NCI-H146 treated with DMSO at 0.1 percent for 48 hours (cell line): ENCODE measurements around the gene MAML2.
"Not testable (repeated sequence)": the region's sequence is repeated elsewhere in the genome, so short reads cannot be mapped to it uniquely, and the experiment has no call there.

ENCODE experiments used
- DNase-seq: peaks from one replicate; lab custom pipeline; 2025; ENCODE audit not compliant: unreplicated experiment; lab: John Stamatoyannopoulos, UW

MAML2 gene

DNA sequence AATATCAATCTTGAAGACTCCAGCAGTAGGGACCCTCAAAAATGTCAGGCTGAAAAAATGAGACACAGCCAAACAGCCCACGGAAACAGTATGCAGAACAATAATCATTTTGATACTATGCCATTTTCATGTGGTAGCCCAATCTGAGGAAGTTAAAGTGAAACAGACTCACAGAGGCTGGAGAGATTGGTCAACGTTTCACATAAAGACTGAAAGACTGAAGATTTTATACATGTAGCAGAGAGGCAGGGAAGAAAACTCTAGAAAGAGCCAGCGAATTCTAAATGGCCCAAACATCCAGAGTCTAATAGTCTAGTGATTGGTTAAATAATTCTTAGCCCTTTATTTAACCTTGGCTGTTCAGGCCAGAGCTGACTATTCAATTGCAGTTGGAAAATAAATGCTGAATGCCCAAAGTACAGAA lies 49.4 kb downstream of the MAML2 start:
- no peak for DNase-seq

GRCh38 chr11:96293109-96293508 lies 49.9 kb downstream of the MAML2 start:
- no peak for DNase-seq

DNA sequence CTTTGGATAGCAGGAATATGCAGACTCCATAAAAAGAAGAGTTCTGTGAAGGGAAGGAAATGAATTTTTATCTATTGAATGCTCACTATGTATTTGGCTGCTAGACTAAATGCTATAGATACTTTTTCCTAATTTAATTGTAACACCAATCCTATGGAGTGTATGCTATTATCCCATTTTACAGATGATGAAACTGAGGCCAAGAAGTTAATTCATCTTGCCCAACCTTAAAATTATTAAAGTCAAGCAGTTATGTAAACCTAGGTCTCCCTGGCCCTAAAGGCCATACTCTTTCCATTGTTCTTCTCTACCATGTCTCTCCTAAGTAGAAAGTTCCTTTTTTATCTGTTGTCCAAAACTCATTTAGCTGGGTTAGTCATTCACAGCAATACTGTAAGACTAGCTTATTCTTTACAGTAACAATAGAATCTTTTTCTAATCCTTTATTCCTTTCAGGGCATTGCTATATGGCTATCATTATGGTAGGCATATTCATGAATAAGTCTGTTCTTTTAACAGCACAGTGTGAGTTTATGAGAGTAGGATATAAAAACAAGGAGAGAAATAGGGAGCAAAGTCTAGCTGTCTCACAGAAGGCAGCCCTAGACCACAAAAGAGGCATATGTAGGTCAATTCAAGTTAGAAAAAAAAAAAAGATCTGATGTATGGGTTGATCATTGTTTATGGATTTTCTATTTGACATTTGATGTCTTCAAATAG lies 50.5 kb downstream of the MAML2 start:
- DNase-seq, result no peak

DNA sequence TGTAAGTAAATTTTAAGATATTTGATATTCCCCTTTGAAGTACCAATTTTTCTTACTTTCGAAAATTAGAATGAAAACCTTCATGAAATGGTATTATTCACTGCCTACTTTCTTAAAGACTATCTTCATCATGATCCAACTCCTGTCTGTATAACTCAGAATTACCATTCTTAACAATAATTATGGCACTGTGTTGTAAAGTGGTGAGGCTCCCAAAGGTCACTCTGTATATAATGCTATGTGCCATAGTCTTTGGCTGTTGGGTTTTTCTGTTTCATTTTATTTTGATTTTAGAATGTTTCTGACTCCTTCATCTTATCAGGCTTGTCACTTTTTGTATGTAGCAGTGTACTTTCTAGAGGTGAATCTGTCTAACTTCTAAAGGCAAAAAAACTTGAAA lies 52.4 kb downstream of the MAML2 start:
- no peak for DNase-seq

GRCh38 chr11:96290031-96290430 lies 53.0 kb downstream of the MAML2 start:
- no peak for DNase-seq

DNA sequence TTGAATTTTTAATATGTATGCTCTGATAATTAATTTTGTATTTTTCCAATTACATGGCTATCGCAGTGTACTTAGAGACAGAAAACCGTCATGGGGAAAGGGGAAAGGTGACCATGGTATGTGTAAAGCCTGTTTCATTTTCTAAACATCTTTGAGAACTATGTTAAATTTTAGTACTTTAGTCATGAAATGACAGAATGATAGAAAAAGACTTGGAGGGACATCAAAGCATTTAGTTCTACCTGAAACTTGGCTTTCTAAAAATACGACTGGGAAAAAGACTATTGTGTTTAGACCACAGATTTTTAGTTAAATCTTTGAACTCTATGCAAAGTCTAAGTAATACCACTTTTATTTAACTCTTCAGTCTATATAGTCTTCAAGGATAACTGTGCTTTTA lies 54.1 kb downstream of the MAML2 start:
- no peak for DNase-seq

- no peak for DNase-seq
Observed at GRCh38 chr11:96287822-96288439, 55.1 kb downstream of the MAML2 start.

DNA sequence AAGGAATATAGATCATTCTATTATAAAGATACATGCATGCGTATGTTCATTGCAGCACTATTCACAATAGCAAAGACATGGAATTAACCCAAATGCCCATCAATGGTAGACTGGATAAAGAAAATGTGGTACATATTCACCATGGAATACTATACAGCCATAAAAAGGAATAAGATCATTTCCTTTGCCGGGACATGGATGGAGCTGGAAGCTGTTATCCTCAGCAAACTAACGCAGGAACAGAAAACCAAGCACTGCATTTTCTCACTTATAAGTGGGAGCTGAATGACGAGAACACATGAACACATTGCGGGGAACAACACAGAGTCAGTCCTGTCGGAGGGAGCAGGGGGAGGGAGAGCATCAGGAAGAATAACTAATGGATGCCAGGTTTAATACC lies 57.0 kb downstream of the MAML2 start:
- not testable (repeated sequence) for DNase-seq

- no peak for DNase-seq
Observed at GRCh38 chr11:96284917-96285316, 58.1 kb downstream of the MAML2 start.

GRCh38 chr11:96284401-96284800 lies 58.6 kb downstream of the MAML2 start:
- no peak for DNase-seq

- no peak for DNase-seq
Observed at GRCh38 chr11:96282625-96283220, 60.3 kb downstream of the MAML2 start.

GRCh38 chr11:96280444-96280843 lies 62.6 kb downstream of the MAML2 start:
- DNase-seq, result no peak

DNA sequence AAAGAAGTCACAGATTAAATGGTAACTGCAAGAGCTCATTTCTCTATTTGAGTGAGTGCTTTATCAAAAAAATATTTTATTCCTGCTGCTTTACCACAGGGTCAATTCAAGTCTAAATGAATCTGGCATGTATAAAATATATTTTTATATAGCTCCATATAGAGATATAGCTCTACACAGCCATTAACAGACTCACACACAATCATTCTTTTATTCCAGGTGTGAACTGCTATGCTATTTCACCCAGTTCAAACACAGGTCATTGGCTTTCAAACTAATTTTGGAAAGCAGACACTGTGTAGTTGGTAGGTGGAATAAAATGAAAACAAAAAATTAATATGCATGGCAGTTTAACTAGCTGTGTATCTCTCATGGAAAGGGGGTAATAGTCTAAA lies 63.1 kb downstream of the MAML2 start:
- DNase-seq, result no peak

DNA sequence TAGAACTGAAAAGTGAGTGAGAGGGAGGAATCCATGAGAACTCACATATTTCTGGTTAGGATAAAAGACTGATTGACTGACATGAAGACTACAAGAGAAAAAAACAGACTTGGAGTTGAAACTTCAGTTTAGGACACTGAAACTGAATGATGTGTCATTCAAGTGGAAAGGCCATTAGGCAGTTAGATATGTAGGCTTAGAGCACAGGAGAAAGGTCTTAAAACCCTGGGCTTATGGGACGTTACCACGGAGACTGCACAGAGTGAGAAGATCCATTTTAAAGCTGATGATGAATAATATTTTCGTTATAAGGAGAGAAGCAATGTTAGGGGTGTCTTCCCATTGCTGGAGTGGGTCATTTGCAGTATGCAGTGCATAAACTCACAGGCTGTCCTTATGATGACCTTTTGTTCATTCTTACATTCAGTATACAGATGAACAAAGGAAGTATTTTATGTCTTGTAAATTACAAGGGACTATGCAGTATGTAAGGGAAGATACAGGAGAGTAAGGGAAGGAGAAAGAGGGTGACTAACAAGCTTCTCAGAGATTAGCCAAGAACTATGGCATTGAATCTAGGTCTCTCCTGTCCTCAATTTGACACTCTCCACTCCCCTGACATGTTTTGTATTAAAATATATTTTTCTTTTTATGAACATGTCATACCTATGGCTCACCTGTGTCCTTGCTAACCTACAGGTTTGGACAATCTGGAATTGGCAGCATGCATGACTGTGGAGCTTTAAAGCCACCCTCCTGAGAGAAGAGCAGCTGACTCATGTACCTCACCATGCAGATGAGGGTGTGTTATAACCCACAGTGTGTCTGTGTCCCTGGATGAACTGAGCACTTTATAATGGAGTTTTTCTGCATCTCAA lies 63.7 kb downstream of the MAML2 start:
- no peak for DNase-seq

DNA sequence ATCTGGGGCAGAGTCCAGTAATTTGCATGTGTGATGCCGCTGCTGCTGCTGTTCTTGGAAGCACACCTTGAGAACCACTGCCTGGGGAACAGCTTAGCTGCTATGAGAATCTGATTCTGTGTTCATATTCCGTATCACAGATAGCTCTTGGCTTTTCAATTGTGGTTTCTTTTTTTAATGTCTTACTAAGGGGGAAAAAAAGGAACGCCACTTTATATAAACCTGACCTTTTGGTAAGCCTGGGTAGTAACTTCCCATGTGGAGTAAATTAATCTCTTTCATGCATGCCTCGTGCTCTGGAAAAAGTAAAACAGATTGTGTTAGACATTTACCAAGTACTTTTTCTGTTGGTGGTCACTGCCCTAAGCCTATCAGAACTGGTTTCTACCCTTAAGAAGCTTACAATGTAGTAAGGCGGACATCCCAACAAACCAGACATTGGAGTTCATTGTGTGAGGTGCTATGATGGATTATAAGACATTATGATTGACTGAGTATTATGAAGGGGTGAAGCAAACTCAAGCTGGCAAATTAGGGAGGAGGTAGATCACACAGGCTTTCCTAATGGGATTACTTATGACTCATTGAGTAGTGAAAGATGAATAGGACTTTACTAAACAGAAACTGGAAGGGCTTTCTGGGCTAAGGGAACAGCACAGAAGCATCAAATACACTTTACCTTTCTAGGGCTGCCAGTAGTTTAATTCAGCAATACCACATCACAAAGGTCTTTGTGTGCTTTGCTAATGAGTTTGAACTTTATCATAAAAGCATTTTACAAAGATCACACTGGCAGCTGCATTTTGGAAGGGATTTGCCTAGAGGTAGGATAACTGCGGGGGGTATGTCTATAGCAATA lies 64.7 kb downstream of the MAML2 start:
- no peak for DNase-seq

DNA sequence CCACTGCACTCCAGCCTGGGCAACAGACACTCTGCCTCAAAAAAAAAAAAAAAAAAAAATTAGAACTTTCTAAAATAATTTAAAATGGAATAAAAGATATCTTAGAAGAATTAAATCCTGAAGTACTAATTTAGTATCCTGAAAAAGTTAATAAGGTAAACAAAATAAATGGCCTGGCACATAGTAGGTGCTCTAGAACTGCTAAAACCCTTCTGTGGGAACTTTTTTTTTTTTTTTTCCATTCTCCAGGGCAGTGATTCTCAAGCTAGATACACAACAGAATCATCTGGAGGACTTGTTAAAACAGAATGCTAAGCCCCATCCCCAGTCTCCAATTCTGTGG lies 65.3 kb downstream of the MAML2 start:
- DNase-seq, result no peak

- no peak for DNase-seq
Observed at GRCh38 chr11:96276836-96277235, 66.2 kb downstream of the MAML2 start.

GRCh38 chr11:96275801-96276594 lies 67.0 kb downstream of the MAML2 start:
- DNase-seq, result no peak

DNA sequence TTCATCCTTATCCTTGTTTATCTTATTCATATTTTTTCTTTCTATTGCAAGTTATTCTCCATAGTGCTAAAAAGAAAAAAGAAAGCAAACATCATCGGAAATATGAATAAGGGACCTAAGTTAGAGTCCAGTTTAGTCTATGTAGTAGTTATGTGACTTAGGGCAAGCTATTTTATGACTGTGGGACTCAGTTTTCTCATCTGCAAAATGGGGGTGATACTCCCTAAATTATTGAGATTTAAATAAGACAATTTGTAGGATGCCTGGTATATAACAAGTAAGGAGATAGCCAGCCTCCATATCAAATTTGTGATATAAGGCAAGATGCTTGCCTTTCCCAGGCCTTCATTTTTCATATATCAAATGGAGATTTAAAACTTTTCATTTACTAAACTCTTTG lies 69.5 kb downstream of the MAML2 start:
- DNase-seq, result no peak
